Endothelial cell of umbilical vein (primary cell): ENCODE data around the gene FBXW10B. TPM values are rescaled to one million over a fixed set of nuclear protein-coding genes. Genes with fewer than 3 reads are reported as not detected.
"Not testable (repeated sequence)": the region's sequence is repeated elsewhere in the genome, so short reads cannot be mapped to it uniquely, and the experiment has no call there.

Experiments used
- BruUV-seq: library from RNA; stranded (reverse); fragments of 400-500 nt; replicated peaks from 2 replicates; lab custom pipeline; 2021; lab: Mats Ljungman, UMichigan
- CTCF ChIA-PET: fragments of 300-600, 350-600 bp; sonication (Branson Sonifier 250); formaldehyde crosslinking; loops from one replicate; lab custom pipeline; 2021; ENCODE audit warnings: antibody characterized with exemption, inconsistent platforms; lab: Charles Lee
- POLR2A ChIA-PET: fragments of 300-600, 350-600 bp; sonication (Branson Sonifier 250); formaldehyde crosslinking; loops from one replicate; lab custom pipeline; 2021; ENCODE audit warnings: antibody characterized with exemption, inconsistent platforms; lab: Charles Lee
- DNase-seq: peaks from one replicate; pipeline ENCODE4 v3.0.0-alpha.2; 2011; ENCODE audit warnings: low read depth, low spot score
- FAIRE-seq: peaks from 2 replicates; lab custom pipeline; 2011; peaks lifted over from hg19 to GRCh38; lab: Jason Lieb, UNC
- H2AFZ ChIP-seq: 2 replicates; pipeline ENCODE4 v1.6.0; 2012; ENCODE audit warnings: low read depth, low read length, control low read depth, inconsistent platforms
- H3K27ac ChIP-seq: 2 replicates; pipeline ENCODE4 v1.5.1; 2011; ENCODE audit warnings: low read depth, mild to moderate bottlenecking, control low read depth, low read length, moderate library complexity; ENCODE audit not compliant: insufficient read depth
- H3K27me3 ChIP-seq, 2 experiments: 2 replicates each; pipeline versions ENCODE4 v1.6.0 to v1.6.1; 2011; ENCODE audit warnings: low read length in 2 of 2, mixed read lengths in 1 of 2; ENCODE audit not compliant: control insufficient read depth in 2 of 2, insufficient read depth in 2 of 2
- H3K36me3 ChIP-seq, 2 experiments: 2 replicates in 1 of 2; 3 replicates in 1 of 2; pipeline ENCODE4 v1.5.1; 2011; ENCODE audit warnings: low read length in 2 of 2, mild to moderate bottlenecking in 1 of 2, moderate library complexity in 1 of 2; ENCODE audit not compliant: control insufficient read depth in 2 of 2, insufficient read depth in 2 of 2; ENCODE audit errors: extremely low read depth in 1 of 2
- H3K4me1 ChIP-seq: 3 replicates; pipeline ENCODE4 v1.5.1; 2011; ENCODE audit warnings: mild to moderate bottlenecking, low read length; ENCODE audit not compliant: control insufficient read depth, insufficient read depth; ENCODE audit errors: extremely low read depth
- H3K4me2 ChIP-seq: 2 replicates; pipeline ENCODE4 v1.6.1; 2011; ENCODE audit warnings: low read length, control low read depth, mixed read lengths; ENCODE audit not compliant: insufficient read depth
- H3K4me3 ChIP-seq, 3 experiments: fragments of 200-600 bp in 1 of 3; sonication (generic), shearing (Covaris generic) in 1 of 3; replicated peaks in 1 of 3; 2 replicates each; pipeline ENCODE4 v1.5.1; 2011 to 2016; ENCODE audit warnings: control low read depth in 3 of 3, low read length in 3 of 3, mild to moderate bottlenecking in 2 of 3, inconsistent platforms in 1 of 3, low read depth in 1 of 3, moderate library complexity in 1 of 3; ENCODE audit not compliant: insufficient read depth in 1 of 3
- H3K79me2 ChIP-seq: 2 replicates; pipeline ENCODE4 v1.6.0; 2012; ENCODE audit warnings: low read length, inconsistent platforms; ENCODE audit not compliant: control insufficient read depth, insufficient read depth
- H3K9ac ChIP-seq: replicated peaks from 2 replicates; pipeline ENCODE3; 2011; ENCODE audit warnings: low read length, control low read depth; ENCODE audit not compliant: insufficient read depth; ENCODE audit errors: extremely low read depth
- H3K9me1 ChIP-seq: replicated peaks from 3 replicates; pipeline ENCODE4 v1.6.0; 2011; ENCODE audit warnings: mild to moderate bottlenecking, low read length; ENCODE audit not compliant: control insufficient read depth, insufficient read depth; ENCODE audit errors: extremely low read depth
- H3K9me3 ChIP-seq: replicated peaks from 2 replicates; pipeline ENCODE4 v1.5.1; 2012; ENCODE audit warnings: low read length, inconsistent platforms; ENCODE audit not compliant: control insufficient read depth, insufficient read depth
- H4K20me1 ChIP-seq: replicated peaks from 2 replicates; pipeline ENCODE3; 2011; ENCODE audit warnings: mild to moderate bottlenecking, low read length; ENCODE audit not compliant: control insufficient read depth, insufficient read depth; ENCODE audit errors: extremely low read depth
- EZH2 ChIP-seq: IDR thresholded peaks from 2 replicates; pipeline ENCODE4 v1.6.1; 2012; ENCODE audit warnings: borderline replicate concordance, low read depth, mild to moderate bottlenecking, moderate library complexity, low read length, inconsistent platforms; ENCODE audit not compliant: severe bottlenecking
- FOS ChIP-seq: IDR thresholded peaks from 2 replicates; pipeline ENCODE4 v1.6.1; 2011; ENCODE audit warnings: mild to moderate bottlenecking, low read length, moderate library complexity, borderline replicate concordance; ENCODE audit not compliant: insufficient read depth
- GATA2 ChIP-seq: IDR thresholded peaks from 2 replicates; pipeline ENCODE4 v1.7.0; 2011; ENCODE audit warnings: low read depth, mild to moderate bottlenecking, moderate library complexity, mixed read lengths, low read length; ENCODE audit not compliant: insufficient read length, insufficient read depth
- JUN ChIP-seq: IDR thresholded peaks from 2 replicates; pipeline ENCODE4 v1.6.1; 2011; ENCODE audit warnings: borderline replicate concordance, low read depth; ENCODE audit not compliant: insufficient read length, insufficient read depth
- MYC ChIP-seq: IDR thresholded peaks from one replicate; pipeline ENCODE4 v1.6.1; 2011; ENCODE audit warnings: mild to moderate bottlenecking, low read depth, low read length
- POLR2A ChIP-seq: IDR thresholded peaks from 2 replicates; pipeline ENCODE4 v1.6.1; 2012; ENCODE audit warnings: low read depth, mild to moderate bottlenecking, control low read depth, low read length
- POLR2AphosphoS5 ChIP-seq: IDR thresholded peaks from 2 replicates; pipeline ENCODE4 v1.6.1; 2012; ENCODE audit warnings: low read depth, mild to moderate bottlenecking, control low read depth, low read length, moderate library complexity; ENCODE audit not compliant: insufficient read depth
- dilution Hi-C: fragments of 300-500 bp; cut with MboI; formaldehyde crosslinking; loops from one replicate; pipeline ENCODE4 v1.15.0; 2019; ENCODE audit warnings: low sequenced_read_pairs; ENCODE audit not compliant: extremely low pct_ligation_motif_present
- intact Hi-C: fragments of 100-400 bp; cut with micrococcal nuclease; formaldehyde crosslinking; loops from one replicate; pipeline ENCODE4 v1.10.0; 2022
- polyA plus RNA-seq, 4 experiments: library from polyadenylated mRNA; depleted of rRNA in 3 of 4; stranded (reverse) in 3 of 4; unstranded in 1 of 4; fragments of >200 nt; gene quantifications; 2 replicates each; pipeline versions ENCODE4 v1.2.1 to v1.2.3, GENCODE V29; 2011 to 2012; ENCODE audit warnings: missing spikeins in 1 of 4
- total RNA-seq: library from RNA; stranded (reverse); gene quantifications from 2 replicates; pipeline ENCODE4 v1.2.3, GENCODE V29; 2021
- TF ChIP-seq, protein P1 (sequence below): IDR thresholded peaks from 2 replicates; pipeline ENCODE4 v1.6.1; 2011; ENCODE audit not compliant: insufficient read depth, insufficient read length
- TF ChIP-seq, protein P2 (sequence below), 2 donors: IDR thresholded peaks; 1 replicate in 1 of 2; 2 replicates in 1 of 2; pipeline ENCODE4 v1.5.1; 2011; ENCODE audit warnings: low read length in 2 of 2, mild to moderate bottlenecking in 2 of 2, moderate library complexity in 2 of 2, control low read depth in 1 of 2, inconsistent platforms in 1 of 2, low read depth in 1 of 2; ENCODE audit not compliant: insufficient read depth in 1 of 2; ENCODE audit errors: extremely low read depth in 1 of 2

Gene FBXW10B
- total and polyA plus RNA-seq, 2 donors (not counting 3 experiments of a cell fraction or from before 2014, with no cell fraction given): 1.3 to 2.5 TPM

DNA sequence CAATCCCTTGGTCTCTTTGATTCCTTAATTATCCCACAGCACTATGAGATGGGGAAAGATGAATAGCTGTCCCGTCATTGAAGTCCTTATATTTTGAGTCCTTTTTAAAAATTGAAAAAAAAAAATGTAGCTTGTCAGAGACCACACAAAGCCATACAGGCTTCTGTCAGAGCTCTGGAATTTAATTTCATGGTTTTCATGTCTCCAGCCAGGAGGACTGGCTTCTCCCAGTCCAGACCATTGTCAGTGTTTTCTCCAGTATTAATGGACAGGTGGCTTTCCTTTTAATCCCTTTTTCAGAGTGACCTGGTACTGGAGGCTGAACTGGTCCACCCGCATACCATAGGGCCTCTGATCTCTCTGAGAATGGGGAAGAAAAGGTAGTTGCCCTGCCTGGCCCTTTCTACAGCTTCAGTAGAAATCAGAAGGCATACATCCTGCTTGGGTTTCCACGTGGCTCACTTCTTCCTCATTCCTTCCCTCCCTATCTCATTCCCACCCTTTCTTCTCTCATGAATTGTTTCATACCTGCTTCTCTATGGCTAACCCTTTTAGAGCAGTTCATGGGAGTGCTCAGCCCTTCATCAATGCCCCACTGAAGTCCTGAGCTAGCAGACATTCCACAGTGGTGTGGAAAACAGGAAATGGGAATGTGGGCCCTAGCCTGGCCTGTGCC, 35.5 kb upstream of the FBXW10B start:
- CTCF ChIA-PET: interaction anchor here (0.8 to 1.0 kb wide), 2 partner anchors 144 to 398 kb away, joined by 3 read pairs; no protein-coding TSS in a partner anchor
- POLR2A ChIA-PET: interaction anchor here (0.6 kb wide), 1 partner anchor 44 kb away, joined by 4 read pairs; no protein-coding TSS in a partner anchor
- TF ChIP-seq POLR2A (no peak), MYC (no peak), FOS (no peak), POLR2AphosphoS5 (no peak), GATA2 (no peak), JUN (no peak), EZH2 (no peak)
- TF ChIP-seq, protein P1, sequence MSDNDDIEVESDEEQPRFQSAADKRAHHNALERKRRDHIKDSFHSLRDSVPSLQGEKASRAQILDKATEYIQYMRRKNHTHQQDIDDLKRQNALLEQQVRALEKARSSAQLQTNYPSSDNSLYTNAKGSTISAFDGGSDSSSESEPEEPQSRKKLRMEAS: no peak
- TF ChIP-seq, protein P2, sequence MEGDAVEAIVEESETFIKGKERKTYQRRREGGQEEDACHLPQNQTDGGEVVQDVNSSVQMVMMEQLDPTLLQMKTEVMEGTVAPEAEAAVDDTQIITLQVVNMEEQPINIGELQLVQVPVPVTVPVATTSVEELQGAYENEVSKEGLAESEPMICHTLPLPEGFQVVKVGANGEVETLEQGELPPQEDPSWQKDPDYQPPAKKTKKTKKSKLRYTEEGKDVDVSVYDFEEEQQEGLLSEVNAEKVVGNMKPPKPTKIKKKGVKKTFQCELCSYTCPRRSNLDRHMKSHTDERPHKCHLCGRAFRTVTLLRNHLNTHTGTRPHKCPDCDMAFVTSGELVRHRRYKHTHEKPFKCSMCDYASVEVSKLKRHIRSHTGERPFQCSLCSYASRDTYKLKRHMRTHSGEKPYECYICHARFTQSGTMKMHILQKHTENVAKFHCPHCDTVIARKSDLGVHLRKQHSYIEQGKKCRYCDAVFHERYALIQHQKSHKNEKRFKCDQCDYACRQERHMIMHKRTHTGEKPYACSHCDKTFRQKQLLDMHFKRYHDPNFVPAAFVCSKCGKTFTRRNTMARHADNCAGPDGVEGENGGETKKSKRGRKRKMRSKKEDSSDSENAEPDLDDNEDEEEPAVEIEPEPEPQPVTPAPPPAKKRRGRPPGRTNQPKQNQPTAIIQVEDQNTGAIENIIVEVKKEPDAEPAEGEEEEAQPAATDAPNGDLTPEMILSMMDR (IDR thresholded peaks at IDR 0.05; ENCODE audit: extremely low read depth in 1 of 2, insufficient read depth in 1 of 2, low read depth in 1 of 2, low read length in 2 of 2): no peak
- no peak overlapping the region for H3K9ac ChIP-seq
- H3K4me2 ChIP-seq: no peak overlapping the region
- peaks cover 7% of the 10 kb centered on the region for H3K79me2 ChIP-seq
- H3K9me1 ChIP-seq: no peaks in the 10 kb centered on the region
- no peak overlapping the region for H3K4me3 ChIP-seq
- intact Hi-C loops (no loop called here), dilution Hi-C loops (no loop called here)
- BruUV-seq: no TSS peak
- peak overlapping the region; percentile 18 for H2AFZ ChIP-seq
- no peak for FAIRE-seq
- H3K27me3 ChIP-seq: no peaks in the 10 kb centered on the region
- DNase-seq: peak; percentile 69
- peaks cover 24% of the 10 kb centered on the region for H3K4me1 ChIP-seq
- no peaks in the 10 kb centered on the region for H3K9me3 ChIP-seq
- H4K20me1 ChIP-seq: no peaks in the 10 kb centered on the region
- no peaks in the 10 kb centered on the region for H3K36me3 ChIP-seq
- no peak overlapping the region for H3K27ac ChIP-seq

DNA sequence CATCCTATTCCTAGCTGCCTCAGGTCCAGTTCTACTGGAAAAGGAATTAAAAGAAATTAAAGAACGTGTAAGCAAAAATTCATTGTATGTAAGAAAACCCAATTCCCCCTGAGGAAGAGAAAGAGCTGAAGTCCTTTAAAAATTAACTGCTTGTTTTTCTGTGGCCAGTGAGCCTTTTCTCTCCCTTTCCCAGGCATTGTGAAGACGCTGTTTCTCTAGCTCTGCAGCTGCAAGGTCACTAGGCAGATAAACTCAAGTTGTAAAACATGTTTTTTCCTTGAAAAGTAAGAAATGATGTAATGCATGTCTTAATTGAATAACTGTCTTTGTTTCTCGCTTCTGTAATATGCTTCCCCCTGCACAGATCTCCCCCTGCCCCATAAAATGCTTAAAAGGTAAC, 34.9 kb upstream of the FBXW10B start:
- H3K4me1 ChIP-seq: peaks cover 24% of the 10 kb centered on the region
- H3K79me2 ChIP-seq, H2AFZ ChIP-seq, H4K20me1 ChIP-seq, H3K9ac ChIP-seq, H3K9me3 ChIP-seq, H3K27ac ChIP-seq, BruUV-seq, dilution Hi-C loops, intact Hi-C loops, POLR2A ChIA-PET, H3K36me3 ChIP-seq, H3K27me3 ChIP-seq, FAIRE-seq, H3K4me2 ChIP-seq, H3K9me1 ChIP-seq, H3K4me3 ChIP-seq: not testable (repeated sequence)
- CTCF ChIA-PET: interaction anchor here (0.8 kb wide), 1 partner anchor 143 kb away, joined by 3 read pairs; no protein-coding TSS in a partner anchor
- peak; percentile 73 for DNase-seq
